Activated CD4-positive, CD25-positive, alpha-beta regulatory T cell treated with anti-CD3 and anti-CD28 coated beads, Interleukin-2, amount 50 U/mL, for 16 hours (primary cell): ENCODE data around the gene POMT1.

Experiments
- DNase-seq: peaks from one replicate; pipeline ENCODE4 v3.0.0-alpha.2; 2020; ENCODE audit warnings: low read depth, low spot score

POMT1 gene

GRCh38 chr9:131554087-131554842 lies 51.5 kb downstream of the POMT1 start:
- no peak for DNase-seq

- DNase-seq = no peak
Observed at GRCh38 chr9:131554843-131555351, 52.2 kb downstream of the POMT1 start.

DNA sequence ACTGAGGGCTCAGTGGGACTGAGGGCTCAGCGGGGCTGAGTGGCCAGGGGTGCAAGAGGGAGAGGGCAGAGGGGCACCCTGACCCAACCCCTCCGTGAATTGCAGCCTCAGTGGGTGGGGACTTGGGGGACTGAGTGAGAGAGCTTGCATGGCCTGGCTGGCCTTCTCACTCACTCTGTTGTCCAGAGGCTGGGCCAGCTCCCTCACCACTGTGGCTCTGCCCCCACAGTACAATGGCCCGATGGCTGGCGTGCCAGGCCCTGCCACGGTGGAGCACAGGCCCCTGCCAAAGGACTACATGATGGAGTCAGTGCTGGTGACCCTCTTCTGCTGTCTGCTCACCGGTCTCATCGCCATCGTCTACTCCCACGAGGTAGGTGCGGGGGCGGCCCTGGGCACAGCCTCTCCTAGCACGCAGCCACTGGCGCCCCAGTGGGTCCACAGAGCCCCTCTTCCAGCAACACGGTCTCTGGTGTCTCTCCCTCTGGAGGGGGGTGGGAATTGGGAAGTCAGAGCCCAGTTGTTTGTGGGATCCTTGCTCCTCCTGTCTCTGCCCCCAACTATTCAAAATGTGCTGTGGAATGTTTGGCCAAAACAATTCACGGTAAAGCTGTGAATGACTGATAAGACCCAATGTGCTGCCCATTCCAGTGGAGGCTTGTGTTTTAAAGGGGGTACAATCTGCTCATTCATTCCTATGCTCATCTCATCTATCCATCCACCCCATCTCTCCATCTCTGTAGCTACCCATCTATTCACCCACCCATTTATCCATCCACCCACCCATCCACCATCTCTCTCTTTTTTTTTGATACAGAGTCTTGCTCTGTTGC lies 53.3 kb downstream of the POMT1 start:
- no peak for DNase-seq

- no peak for DNase-seq
Observed at GRCh38 chr9:131557855-131558548, 55.3 kb downstream of the POMT1 start.

GRCh38 chr9:131559421-131560000 lies 56.8 kb downstream of the POMT1 start:
- DNase-seq = no peak

- no peak for DNase-seq
Observed at GRCh38 chr9:131562032-131562959, 59.6 kb downstream of the POMT1 start.

GRCh38 chr9:131565369-131565768 lies 62.7 kb downstream of the POMT1 start:
- DNase-seq = no peak

GRCh38 chr9:131566158-131566557 lies 63.4 kb downstream of the POMT1 start:
- DNase-seq = no peak

- no peak for DNase-seq
Observed at GRCh38 chr9:131567910-131568309, 65.2 kb downstream of the POMT1 start.
